GM12878 (cell line): ENCODE measurements around the gene DRD3.

ENCODE experiments used
- CEBPB ChIP-seq, 2 experiments: fragments of 150-350 bp in 1 of 2; IDR thresholded peaks; 2 replicates each; pipeline ENCODE4 v1.6.1; 2012 to 2014; ENCODE audit warnings: low read depth in 2 of 2, low read length in 2 of 2, borderline replicate concordance in 1 of 2, inconsistent platforms in 1 of 2
- GABPA ChIP-seq: IDR thresholded peaks from 2 replicates; pipeline ENCODE4 v1.6.1; 2014; ENCODE audit warnings: antibody characterized with exemption, low read depth, mild to moderate bottlenecking, inconsistent platforms
- TF ChIP-seq, protein P1 (sequence below): IDR thresholded peaks from 2 replicates; pipeline ENCODE4 v1.6.1; 2012; ENCODE audit warnings: low read length, inconsistent platforms

DNA sequence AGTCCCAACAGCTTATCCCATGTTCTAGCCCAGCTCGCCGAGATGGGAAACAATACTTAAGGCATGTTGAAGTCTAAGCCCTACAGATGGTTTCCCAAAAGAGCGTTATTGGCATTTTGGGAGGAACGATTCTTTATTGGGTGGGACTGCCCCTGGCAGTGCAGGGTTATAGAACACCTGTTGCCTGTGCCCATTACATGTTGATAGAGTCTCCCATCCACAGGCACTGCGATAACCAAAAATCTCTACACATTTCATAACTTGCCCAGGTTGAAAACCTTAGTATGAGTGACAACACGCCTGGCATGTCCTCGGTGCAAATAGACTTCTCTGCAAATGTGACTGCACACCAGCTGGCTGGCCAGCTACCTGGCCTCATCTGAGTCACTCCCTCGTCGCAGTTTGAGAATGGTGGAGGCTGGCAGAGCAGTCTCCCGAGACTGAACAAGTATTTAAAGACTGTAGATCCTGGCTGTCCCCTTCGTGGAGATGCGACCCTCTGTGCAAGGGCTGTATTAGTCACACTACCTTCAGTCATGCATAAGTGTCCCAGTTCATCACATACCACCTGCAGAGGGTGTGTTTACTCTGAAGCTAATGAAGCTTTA is 39.8 kb upstream of the DRD3 start:
- TF ChIP-seq, protein P1, sequence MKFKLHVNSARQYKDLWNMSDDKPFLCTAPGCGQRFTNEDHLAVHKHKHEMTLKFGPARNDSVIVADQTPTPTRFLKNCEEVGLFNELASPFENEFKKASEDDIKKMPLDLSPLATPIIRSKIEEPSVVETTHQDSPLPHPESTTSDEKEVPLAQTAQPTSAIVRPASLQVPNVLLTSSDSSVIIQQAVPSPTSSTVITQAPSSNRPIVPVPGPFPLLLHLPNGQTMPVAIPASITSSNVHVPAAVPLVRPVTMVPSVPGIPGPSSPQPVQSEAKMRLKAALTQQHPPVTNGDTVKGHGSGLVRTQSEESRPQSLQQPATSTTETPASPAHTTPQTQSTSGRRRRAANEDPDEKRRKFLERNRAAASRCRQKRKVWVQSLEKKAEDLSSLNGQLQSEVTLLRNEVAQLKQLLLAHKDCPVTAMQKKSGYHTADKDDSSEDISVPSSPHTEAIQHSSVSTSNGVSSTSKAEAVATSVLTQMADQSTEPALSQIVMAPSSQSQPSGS, result no peak
- TF ChIP-seq GABPA (no peak), CEBPB (IDR thresholded peaks at IDR 0.05; ENCODE audit: borderline replicate concordance in 1 of 2, low read depth in 2 of 2, low read length in 2 of 2) (no peak)
